Immature natural killer cell (primary cell): Measurements from ENCODE around the gene CANT1. TPM values are rescaled to one million over a fixed set of nuclear protein-coding genes. Genes with fewer than 3 reads are reported as not detected.

Experiments used
- DNase-seq, 3 donors: peaks; one replicate each; pipeline ENCODE4 v3.0.0; 2022; ENCODE audit warnings: mixed read lengths in 1 of 3
- H3K27ac Mint-ChIP-seq, 6 donors: one replicate each; pipeline ENCODE4 v1.8.0; 2020; ENCODE audit warnings: mixed read lengths in 6 of 6, mild to moderate bottlenecking in 5 of 6, inconsistent platforms in 4 of 6, moderate library complexity in 3 of 6
- H3K27me3 Mint-ChIP-seq, 3 donors: one replicate each; pipeline ENCODE4 v1.8.0; 2020 to 2021; ENCODE audit warnings: low read depth in 3 of 3, mild to moderate bottlenecking in 3 of 3, mixed read lengths in 3 of 3, moderate library complexity in 3 of 3, inconsistent platforms in 1 of 3
- H3K36me3 Mint-ChIP-seq, 3 donors: one replicate each; pipeline ENCODE4 v1.8.0; 2020; ENCODE audit warnings: mixed read lengths in 3 of 3, inconsistent platforms in 2 of 3, mild to moderate bottlenecking in 2 of 3
- H3K4me1 Mint-ChIP-seq, 2 donors: one replicate each; pipeline ENCODE4 v1.8.0; 2020; ENCODE audit warnings: inconsistent platforms in 2 of 2, mild to moderate bottlenecking in 2 of 2, mixed read lengths in 2 of 2, moderate library complexity in 1 of 2
- H3K4me3 Mint-ChIP-seq, 5 donors: one replicate each; pipeline ENCODE4 v1.8.0; 2020; ENCODE audit warnings: mild to moderate bottlenecking in 5 of 5, mixed read lengths in 5 of 5, inconsistent platforms in 3 of 5, moderate library complexity in 3 of 5
- H3K9me3 Mint-ChIP-seq, 6 donors: one replicate each; pipeline ENCODE4 v1.8.0; 2020; ENCODE audit warnings: mild to moderate bottlenecking in 6 of 6, mixed read lengths in 6 of 6, inconsistent platforms in 4 of 6, moderate library complexity in 3 of 6
- polyA plus RNA-seq, 3 donors: library from polyadenylated mRNA; unstranded; fragments of 300-500 nt; fragmentation: Illumina TruSeq; gene quantifications; one replicate each; pipeline ENCODE4 v1.2.3, GENCODE V29; 2021

Gene CANT1
- polyA plus RNA-seq, 3 donors from 2014 or later, result 3.7 to 7.2 (median 4.6) TPM

DNA sequence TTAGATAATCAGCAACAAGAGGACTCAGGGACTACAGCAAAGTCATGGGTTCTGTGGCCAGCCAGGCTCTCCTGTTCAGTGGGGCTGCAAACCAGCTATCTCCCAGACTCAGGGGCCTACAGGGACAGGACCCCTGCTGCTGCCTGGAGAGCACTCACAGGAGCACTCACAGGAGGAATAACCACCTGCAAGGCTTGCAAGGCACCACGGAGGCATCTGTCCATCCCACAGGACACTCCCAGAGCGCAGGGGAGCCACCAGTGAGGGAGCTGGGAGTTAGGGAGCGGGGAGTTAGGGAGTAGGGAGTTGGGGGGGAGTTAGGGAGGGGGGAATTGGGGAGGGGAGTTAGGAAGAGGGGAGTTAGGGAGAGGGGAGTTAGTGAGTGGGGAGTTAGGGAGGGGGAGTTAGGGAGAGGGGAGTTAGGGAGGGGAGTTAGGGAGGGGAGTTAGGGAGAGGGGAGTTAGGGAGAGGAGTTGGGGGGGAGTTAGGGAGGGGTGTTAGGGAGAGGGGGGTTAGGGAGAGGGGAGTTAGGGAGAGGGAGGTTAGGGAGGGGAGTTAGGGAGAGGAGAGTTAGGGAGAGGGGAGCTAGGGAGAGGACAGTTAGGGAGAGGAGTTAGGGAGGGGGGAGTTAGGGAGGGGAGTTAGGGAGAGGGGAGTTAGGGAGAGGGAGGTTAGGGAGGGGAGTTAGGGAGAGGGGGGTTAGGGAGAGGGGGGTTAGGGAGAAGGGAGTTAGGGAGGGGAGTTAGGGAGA lies 5.7 kb downstream of the CANT1 start:
- H3K4me1 Mint-ChIP-seq, result peaks cover 50 to 56% of the 10 kb centered on the region in 2 donors
- H3K36me3 Mint-ChIP-seq, result peaks cover 0 to 3% (median 0%) of the 10 kb centered on the region in 3 donors
- peak overlapping the region in 1 of 6 donors; percentile 10 for H3K27ac Mint-ChIP-seq
- peaks cover under 1 to 9% (median 7%) of the 10 kb centered on the region in 3 donors for H3K27me3 Mint-ChIP-seq
- DNase-seq, result no peak
- no peak overlapping the region for H3K4me3 Mint-ChIP-seq
- no peaks in the 10 kb centered on the region for H3K9me3 Mint-ChIP-seq

DNA sequence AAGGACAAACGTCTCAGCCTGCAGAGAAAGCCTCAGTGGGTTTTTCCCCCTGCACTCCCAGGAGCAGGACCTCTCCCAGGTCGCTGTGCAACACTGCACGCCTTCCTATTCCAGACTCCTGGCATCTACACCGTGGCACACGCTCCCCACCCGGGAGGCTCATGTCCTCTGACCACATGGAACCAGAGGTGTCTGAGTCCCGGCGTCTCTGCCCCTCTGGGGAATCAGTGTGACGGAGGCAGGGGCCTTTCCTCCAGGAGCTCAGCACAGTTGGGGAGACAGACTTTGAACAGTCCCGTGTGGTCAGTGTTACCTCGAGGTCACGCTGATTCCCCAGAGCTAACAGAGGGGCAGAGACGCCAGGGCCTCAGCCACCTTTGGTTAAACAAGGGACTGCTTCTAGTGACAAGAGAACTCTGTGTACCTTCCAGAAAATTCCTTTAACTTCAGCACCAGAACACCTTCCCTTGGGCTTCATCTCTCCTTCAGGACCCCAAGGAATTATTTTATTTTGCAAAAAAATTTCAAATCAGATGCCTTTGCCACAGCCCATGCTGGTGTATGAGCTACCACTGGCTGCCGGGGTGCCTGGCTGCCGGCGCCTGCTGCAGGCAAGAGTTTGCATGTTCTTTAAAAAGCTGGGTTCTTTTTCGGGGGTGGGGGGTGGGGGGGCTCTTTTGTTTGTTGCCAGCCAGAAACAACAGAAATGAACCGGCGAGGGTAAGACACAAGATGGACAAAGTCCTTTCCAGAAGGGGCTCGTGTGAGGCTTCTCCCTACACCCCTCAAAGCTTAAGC lies 6.6 kb downstream of the CANT1 start:
- H3K36me3 Mint-ChIP-seq, result peaks cover 0 to 3% (median 2%) of the 10 kb centered on the region in 3 donors
- no peak overlapping the region for H3K4me3 Mint-ChIP-seq
- no peak for DNase-seq
- peak overlapping the region in 1 of 6 donors; percentile 57 for H3K27ac Mint-ChIP-seq
- peaks cover 41 to 47% of the 10 kb centered on the region in 2 donors for H3K4me1 Mint-ChIP-seq
- H3K27me3 Mint-ChIP-seq, result peaks cover 0 to 2% (median 0%) of the 10 kb centered on the region in 3 donors
- no peaks in the 10 kb centered on the region for H3K9me3 Mint-ChIP-seq

DNA sequence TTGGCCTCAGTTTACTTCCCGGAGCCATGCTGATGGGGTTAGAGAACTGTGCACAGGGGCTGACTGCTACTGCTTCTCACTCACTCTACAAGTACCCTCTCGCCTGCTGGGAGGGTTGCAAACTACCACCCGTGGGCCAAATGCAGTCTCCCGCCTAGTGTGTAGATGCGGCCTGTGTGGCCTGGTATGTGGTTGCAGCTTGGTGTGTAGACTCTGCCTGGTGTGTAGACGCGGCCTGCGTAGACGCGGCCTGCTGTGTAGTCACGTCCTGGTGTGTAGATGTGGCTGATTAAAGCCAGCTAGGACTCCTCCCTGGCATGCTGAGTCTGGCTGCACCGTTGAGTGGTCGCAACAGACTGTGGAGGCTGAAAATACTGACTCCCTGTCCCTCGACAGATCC lies 7.3 kb downstream of the CANT1 start:
- H3K27ac Mint-ChIP-seq, result peak overlapping the region in 2 of 6 donors; percentile 24 to 57
- H3K27me3 Mint-ChIP-seq, result peaks cover 0 to 2% (median 0%) of the 10 kb centered on the region in 3 donors
- H3K9me3 Mint-ChIP-seq, result no peaks in the 10 kb centered on the region
- peaks cover 3 to 6% (median 4%) of the 10 kb centered on the region in 3 donors for H3K36me3 Mint-ChIP-seq
- no peak overlapping the region for H3K4me3 Mint-ChIP-seq
- DNase-seq, result no peak
- peaks cover 34 to 40% of the 10 kb centered on the region in 2 donors for H3K4me1 Mint-ChIP-seq

DNA sequence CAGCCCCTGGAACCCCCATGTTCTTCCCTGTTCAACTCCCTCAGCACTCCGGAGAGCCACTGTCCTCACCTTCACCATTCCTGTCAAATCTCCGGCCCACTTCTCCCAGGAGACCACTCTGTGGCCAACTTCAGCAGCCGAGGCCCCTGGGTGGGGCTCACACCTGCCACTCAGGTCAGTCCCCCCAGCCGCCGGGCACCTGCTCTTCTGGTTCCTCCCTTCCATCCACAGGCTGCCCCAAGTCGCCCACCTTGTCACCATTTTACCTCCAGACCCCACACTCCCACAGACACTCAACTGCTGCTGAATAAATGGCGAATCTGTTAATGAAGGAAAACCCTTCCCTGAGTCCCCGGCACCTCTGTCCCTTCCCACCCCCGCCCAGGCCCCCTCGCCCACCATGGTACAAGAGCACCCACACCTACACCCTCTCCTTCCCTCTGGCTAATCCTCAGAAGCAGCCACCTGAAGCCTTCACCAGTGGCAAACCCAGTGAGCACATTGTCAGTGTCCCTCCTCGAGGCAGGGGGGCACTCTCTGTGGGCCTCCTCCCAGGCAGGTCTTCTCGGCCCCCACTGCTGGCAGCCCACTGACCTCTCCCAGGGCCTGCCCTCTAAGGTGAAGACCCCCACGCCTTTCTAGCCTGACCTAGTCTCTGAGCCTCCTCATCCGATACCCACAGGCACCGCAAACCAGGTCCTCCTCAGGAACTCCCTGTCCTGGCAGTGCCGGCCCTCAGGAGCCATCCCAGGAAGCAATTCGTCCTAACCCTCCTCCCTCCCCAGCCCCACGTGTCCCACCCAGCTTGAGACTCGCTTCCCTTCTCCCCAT lies 8.2 kb downstream of the CANT1 start:
- H3K27ac Mint-ChIP-seq, result peak overlapping the region in 2 of 6 donors; percentile 57 to 64
- DNase-seq, result no peak
- peaks cover 0 to 7% (median 0%) of the 10 kb centered on the region in 3 donors for H3K27me3 Mint-ChIP-seq

DNA sequence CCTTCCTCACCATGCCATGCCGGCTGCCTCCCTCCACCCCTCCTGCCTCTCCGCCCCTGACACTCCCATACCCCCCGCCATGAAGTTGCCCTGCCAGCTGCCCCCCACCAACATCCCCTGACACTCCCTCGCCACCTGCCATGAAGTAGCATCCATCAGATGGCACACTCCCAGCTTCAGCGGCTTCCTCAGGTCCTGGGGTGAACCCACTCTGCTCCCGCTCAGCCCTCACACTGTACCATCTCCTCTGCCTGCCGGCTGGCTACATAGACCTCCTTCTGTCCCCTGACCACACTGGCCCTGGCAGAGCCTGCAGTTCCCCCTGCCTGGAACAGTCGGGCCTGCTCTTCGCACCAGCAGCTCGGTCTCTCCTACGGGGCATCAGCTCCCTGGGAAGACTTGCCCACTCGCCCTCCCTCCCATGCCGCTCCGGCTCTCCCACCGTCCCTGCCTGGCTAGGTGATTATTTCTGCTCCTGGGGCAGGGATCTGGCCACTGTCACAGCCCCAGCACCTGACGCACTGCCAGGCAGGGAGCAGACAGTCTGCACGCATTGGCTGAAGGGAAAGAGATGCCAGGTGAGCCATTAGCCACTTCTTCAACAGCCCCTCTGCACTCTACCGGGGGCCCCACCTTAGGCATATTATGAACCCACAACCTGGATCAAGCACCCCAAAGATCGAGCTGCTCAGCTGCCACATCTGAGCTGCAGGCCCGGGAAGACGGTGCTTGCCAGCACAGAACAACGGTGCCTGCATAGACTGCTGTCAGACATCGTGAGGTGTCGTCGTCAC lies 9.0 kb downstream of the CANT1 start:
- Mint-ChIP-seq H3K36me3 (peaks cover 0 to 6% (median 4%) of the 10 kb centered on the region in 3 donors), H3K27ac (peak overlapping the region in 1 of 6 donors; percentile 57), H3K4me1 (peaks cover 20 to 23% of the 10 kb centered on the region in 2 donors), H3K9me3 (no peaks in the 10 kb centered on the region), H3K4me3 (no peak overlapping the region), H3K27me3 (peaks cover 0 to 8% (median 2%) of the 10 kb centered on the region in 3 donors)
- no peak for DNase-seq

More for the DNA sequence above, 8.2 kb downstream of the CANT1 start:
- peaks cover 0 to 6% (median 4%) of the 10 kb centered on the region in 3 donors for H3K36me3 Mint-ChIP-seq
- no peak overlapping the region for H3K4me3 Mint-ChIP-seq
- H3K4me1 Mint-ChIP-seq, result peaks cover 25 to 31% of the 10 kb centered on the region in 2 donors
- no peaks in the 10 kb centered on the region for H3K9me3 Mint-ChIP-seq

DNA sequence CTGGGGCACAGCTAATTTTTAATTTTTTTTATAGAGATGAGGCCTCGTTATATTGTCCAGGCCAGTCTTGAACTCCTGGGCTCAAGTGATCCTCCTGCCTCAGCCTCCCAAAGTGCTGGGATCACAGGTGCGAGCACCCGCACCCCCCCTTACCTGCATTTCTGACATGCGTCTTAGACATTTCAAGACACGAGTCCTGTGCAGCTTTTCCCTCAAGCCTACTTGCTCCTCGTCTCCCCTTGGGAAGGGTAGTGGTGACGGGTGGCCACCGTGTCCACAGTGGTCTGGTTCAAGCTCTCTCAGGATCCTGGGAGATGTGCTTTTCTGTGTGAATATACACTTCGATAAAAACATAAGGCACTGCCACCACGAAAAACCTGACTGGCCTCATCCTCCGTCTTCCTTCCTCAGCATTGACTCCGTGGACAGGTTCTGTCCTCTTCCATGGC lies 9.6 kb downstream of the CANT1 start:
- no peak for DNase-seq
- peaks cover 0 to 8% (median 2%) of the 10 kb centered on the region in 3 donors for H3K27me3 Mint-ChIP-seq
- H3K4me3 Mint-ChIP-seq, result no peak overlapping the region
- H3K4me1 Mint-ChIP-seq, result peaks cover 16 to 20% of the 10 kb centered on the region in 2 donors
- peaks cover 0 to 6% (median 4%) of the 10 kb centered on the region in 3 donors for H3K36me3 Mint-ChIP-seq
- no peaks in the 10 kb centered on the region for H3K9me3 Mint-ChIP-seq
- H3K27ac Mint-ChIP-seq, result no peak overlapping the region

DNA sequence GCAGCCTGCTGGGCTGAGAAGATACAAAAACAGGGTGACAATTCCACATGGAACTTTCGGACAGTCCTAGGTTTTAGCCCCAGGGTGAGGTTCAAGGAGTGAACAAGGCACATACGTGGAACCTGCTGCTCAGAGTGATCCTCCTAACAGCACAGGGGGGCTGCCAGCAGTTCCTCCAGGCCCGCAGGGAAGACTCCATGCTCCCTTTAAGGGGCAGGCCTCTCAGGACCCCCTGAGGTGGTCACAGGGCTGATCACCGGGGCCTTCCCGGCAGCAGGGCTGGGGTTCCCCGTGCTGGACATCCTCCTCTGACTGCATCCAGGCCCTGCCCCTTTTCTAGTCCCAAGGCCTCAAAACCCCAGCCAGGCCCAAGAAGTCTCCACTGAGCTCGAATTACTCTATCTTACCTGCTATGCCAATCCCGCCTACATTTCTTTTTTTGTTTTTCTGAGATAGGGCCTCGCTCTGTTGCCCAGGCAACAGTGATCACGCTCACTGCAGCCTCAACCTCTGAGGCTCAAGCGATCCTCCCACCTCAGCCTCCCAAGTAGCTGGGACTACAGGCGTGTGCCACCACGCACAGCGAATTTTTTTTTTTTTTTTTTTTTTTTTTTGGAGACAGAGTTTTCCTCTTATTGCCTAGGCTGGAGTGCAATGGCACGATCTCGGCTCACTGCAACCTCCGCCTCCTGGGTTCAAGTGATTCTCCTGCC lies 10.4 kb downstream of the CANT1 start:
- DNase-seq, result no peak
- peaks cover 0 to 6% (median 4%) of the 10 kb centered on the region in 3 donors for H3K36me3 Mint-ChIP-seq
- no peaks in the 10 kb centered on the region for H3K9me3 Mint-ChIP-seq
- H3K4me3 Mint-ChIP-seq, result no peak overlapping the region
- no peak overlapping the region for H3K27ac Mint-ChIP-seq
- peaks cover 16 to 20% of the 10 kb centered on the region in 2 donors for H3K4me1 Mint-ChIP-seq
- peaks cover 0 to 8% (median 2%) of the 10 kb centered on the region in 3 donors for H3K27me3 Mint-ChIP-seq

DNA sequence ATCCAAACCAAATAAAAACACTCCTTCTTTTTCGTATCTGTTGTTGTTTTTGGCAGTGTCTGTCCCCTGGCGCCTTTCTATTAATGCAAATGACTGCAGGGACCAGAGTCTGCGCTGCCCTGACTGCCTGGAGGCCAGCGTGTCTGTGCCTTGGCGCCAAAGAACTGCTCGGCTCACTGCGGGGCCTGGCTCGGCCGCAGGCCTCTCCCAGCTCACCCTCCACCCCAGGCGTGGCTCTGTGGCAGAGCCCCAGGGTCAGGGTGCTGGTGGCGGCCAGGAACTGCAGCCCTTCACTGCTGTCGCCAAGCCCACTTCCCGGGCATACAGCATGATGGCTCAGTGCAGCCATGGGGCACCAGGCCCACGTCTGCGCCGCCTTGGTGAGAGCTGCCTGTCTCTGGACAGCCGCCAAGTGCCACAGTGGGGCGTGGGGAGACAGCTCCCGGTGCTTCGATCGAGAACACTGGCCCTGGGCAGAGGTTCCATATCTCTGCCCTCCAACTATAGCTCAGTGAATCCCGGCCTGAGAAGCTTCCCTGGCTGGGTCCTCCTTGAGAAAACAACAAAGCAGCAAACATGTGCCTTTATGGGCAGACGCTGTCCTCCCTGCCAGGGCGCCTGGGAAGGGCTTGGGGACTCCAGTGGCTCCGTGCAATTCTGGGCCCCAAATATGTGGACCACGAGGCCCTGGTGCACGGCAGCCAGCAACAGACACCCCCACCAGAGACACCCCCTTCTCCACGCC lies 11.1 kb downstream of the CANT1 start:
- Mint-ChIP-seq H3K27ac (no peak overlapping the region), H3K36me3 (peaks cover 0 to 8% (median 4%) of the 10 kb centered on the region in 3 donors), H3K4me3 (no peak overlapping the region), H3K4me1 (peaks cover 16 to 20% of the 10 kb centered on the region in 2 donors), H3K27me3 (peaks cover 0 to 8% (median 2%) of the 10 kb centered on the region in 3 donors), H3K9me3 (no peaks in the 10 kb centered on the region)
- no peak for DNase-seq

DNA sequence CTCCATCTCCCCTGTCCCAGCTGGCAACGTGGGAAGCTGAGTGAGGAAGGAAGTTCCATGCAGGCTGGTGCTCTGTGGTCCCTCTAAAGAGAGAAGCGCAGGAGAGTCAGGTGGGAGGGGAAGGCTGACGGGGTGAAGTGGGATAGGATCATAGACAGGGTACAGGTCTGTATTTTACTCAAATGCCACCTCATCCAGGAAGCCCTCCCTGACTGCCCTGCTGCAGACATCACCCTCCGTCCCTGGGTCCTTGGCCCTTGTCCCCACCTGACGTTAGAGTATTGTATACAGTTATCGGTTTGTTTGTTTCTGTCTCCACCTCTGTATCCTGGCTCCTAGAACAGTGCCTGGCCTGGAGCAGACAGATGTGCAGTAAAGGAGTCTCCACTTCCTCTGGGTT lies 11.7 kb downstream of the CANT1 start:
- H3K4me1 Mint-ChIP-seq, result peaks cover 14 to 18% of the 10 kb centered on the region in 2 donors

DNA sequence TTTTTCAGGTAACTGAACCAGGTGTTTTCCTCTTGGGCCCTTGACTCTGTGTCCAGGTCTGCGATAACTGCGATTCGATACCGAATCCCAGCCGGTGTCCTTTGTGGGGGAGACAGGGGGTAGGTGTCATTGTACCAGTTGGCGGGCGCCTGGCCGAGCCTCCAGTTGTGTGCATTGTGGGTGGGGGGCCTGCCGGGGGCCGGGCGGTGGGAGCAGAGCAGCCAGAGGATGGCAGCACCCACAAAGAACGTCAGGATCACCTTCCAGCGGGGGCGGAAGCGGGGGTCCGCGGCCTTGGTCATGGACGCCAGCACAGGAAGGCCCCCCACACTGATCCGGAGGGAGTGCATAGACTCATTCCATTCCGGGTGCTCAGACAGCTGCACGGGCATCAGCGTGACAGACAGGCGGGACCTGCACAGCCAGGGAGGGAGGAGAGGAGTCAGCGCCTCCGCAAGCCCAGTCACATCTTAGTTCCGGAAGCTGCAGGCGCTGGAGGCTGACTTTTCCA lies 12.3 kb downstream of the CANT1 start:
- no peaks in the 10 kb centered on the region for H3K9me3 Mint-ChIP-seq
- no peak overlapping the region for H3K27ac Mint-ChIP-seq
- H3K4me3 Mint-ChIP-seq, result no peak overlapping the region
- no peak for DNase-seq
- H3K27me3 Mint-ChIP-seq, result peaks cover 0 to 8% (median 2%) of the 10 kb centered on the region in 3 donors
- H3K4me1 Mint-ChIP-seq, result peaks cover 8 to 14% of the 10 kb centered on the region in 2 donors
- peaks cover 3 to 14% (median 10%) of the 10 kb centered on the region in 3 donors for H3K36me3 Mint-ChIP-seq

More for the DNA sequence above, 11.7 kb downstream of the CANT1 start:
- H3K9me3 Mint-ChIP-seq, result no peaks in the 10 kb centered on the region
- H3K27ac Mint-ChIP-seq, result no peak overlapping the region
- peaks cover 0 to 8% (median 2%) of the 10 kb centered on the region in 3 donors for H3K27me3 Mint-ChIP-seq
- H3K36me3 Mint-ChIP-seq, result peaks cover 3 to 12% (median 10%) of the 10 kb centered on the region in 3 donors
- H3K4me3 Mint-ChIP-seq, result no peak overlapping the region
- no peak for DNase-seq

DNA sequence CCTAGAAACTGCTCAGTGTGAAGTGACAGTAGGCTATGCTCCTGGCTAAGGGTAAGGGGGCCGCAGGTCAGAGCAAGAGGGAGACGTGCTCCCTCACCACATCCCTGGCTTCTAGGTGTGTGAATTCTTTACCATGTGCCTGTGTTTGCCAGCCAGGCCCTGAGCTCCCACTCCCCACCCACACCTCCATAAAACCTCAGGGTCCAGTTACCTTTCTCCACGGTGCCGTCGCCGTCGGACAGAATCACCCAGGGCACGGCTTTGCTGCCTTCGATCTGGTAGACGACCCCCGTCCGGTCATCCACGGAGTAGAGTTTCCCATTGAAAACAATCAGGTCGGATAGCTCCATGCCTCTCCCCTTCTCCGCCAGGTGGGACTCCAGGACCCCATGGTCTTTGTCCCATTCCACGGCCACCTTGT lies 12.8 kb downstream of the CANT1 start:
- Mint-ChIP-seq H3K36me3 (peaks cover 3 to 14% (median 10%) of the 10 kb centered on the region in 3 donors), H3K9me3 (no peaks in the 10 kb centered on the region), H3K4me3 (no peak overlapping the region), H3K4me1 (peaks cover 3 to 13% of the 10 kb centered on the region in 2 donors), H3K27me3 (peaks cover 0 to 8% (median 2%) of the 10 kb centered on the region in 3 donors), H3K27ac (no peak overlapping the region)
- DNase-seq, result no peak
